Measurements from ENCODE around the gene DTD1.
"Not testable (repeated sequence)": the region's sequence is repeated elsewhere in the genome, so short reads cannot be mapped to it uniquely, and the experiment has no call there.

DTD1 gene

DNA sequence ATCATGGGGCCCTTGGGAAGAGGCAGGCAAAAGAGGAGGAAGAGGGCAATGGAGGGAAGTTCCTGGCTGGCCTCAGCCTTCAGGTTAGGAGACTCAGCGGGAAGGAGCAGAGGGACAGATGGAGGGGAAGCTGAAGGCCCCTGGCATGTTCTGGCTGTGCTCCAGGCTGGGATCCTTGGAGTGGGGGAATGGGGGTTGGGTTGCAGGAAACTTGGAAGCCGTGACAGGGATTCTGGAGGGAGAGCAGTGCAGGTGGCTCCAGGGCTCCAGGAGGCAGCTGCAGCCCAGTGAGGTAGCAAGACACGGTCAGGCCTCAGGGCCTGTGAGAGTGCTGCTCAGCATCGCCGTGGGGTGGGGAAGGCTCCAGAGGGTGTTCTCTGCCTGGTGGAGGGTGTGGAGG is 161.1 kb downstream of the DTD1 start:
- no peak for DNase-seq

GRCh38 chr20:18749528-18749927 is 161.7 kb downstream of the DTD1 start:
- DNase-seq = no peak

GRCh38 chr20:18750735-18751134 is 162.9 kb downstream of the DTD1 start:
- DNase-seq = no peak

DNA sequence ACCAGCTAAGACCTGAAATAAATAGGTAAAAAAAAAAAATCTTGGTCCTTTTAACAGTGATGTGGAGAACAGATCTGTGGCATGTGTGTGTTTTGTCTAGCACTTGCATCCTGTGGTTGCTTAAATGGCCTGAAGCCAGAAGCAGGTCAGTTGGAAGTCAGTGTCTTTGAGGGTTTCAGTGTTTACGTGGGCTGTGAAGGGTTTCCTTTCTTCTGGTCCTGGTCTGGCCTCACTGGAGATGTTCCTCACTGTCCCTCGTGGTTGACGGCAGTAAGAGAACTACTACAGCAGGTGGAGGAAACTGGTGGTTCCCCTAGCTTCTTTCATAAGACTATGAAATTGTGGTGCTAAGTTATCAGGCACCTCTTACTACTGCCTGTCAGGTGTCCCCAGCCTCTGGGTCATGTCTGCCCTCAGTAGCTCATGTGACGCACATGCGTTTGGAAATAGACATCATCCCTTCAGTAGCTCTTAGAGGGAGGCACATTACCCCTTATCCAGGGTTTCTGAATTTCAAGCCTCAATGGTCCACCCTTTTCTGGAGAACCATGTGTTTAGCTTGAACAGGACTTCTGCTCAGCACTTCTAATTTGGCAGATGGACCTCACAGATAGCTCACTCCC is 166.3 kb downstream of the DTD1 start:
- no peak for DNase-seq

DNA sequence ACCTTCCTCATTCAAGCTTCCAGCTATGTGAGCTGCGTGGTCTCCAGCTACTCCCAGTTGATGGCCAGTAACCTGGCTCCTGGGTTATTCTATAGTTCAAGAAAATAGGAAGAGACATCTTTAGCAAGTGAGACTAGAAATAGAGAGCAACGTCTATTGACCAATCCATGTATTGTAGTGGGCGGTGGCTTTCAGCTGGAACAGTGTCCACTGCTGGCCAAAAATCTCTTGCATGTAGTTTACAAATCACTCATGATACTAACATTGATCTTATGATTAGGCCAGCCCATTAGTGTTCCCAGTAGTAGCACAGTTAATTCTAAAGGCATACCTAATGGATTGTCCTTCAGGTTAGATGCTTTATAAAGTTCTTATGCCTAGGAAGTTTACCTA is 166.8 kb downstream of the DTD1 start:
- no peak for DNase-seq

DNA sequence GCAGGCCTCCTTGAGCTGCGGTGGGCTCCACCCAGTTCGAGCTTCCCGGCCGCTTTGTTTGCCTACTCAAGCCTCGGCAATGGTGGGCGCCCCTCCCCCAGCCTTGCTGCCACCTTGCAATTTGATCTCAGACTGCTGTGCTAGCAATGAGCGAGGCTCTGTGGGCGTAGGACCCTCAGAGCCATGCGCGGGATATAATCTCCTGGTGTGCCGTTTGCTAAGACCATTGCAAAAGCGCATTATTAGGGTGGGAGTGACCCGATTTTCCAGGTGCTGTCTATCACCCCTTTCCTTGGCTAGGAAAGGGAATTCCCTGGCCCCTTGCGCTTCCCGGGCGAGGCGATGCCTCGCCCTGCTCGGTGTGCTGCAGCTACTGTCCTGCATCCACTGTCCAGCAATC is 173.0 kb downstream of the DTD1 start:
- DNase-seq = not testable (repeated sequence)

- no peak for DNase-seq
Observed at GRCh38 chr20:18767676-18768075, 179.8 kb downstream of the DTD1 start.

DNA sequence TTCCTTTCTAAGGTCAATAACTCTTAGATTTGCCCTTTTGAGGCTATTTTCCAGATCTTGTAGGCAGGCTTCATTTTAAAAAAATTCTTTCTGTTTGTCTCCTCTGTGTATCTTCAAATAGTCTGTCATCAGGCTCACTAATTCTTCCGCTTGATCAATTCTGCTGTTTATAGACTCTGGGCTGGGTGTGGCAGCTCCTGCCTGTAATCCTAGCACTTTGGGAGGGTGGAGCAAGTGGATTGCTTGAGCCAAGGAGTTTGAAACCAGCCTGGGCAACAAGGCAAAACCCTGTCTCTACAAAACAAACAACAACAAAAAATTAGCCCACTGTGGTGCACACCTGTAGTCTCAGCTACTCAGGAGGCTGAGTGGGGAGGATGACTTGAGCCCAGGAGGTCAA is 185.7 kb downstream of the DTD1 start:
- no peak for DNase-seq

DNA sequence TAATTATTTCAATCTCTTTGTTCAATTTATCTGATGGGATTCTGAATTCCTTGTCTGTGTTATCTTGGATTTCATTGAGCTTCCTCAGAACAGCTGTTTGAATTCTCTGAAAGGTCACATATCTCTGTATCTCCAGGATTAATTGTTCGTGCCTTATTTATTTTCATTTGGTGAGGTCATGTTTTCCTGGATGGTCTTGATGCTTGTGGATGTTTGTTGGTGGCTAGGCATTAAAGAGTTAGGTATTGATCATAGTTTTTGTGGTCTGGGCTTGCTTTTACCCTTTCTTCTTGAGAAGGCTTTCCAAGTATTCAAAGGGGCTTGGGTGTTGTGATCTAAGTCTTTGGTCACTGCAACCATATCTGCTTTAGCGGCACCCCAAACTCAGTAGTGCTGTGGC is 186.4 kb downstream of the DTD1 start:
- no peak for DNase-seq

GRCh38 chr20:18775633-18776032 is 187.8 kb downstream of the DTD1 start:
- no peak for DNase-seq

DNA sequence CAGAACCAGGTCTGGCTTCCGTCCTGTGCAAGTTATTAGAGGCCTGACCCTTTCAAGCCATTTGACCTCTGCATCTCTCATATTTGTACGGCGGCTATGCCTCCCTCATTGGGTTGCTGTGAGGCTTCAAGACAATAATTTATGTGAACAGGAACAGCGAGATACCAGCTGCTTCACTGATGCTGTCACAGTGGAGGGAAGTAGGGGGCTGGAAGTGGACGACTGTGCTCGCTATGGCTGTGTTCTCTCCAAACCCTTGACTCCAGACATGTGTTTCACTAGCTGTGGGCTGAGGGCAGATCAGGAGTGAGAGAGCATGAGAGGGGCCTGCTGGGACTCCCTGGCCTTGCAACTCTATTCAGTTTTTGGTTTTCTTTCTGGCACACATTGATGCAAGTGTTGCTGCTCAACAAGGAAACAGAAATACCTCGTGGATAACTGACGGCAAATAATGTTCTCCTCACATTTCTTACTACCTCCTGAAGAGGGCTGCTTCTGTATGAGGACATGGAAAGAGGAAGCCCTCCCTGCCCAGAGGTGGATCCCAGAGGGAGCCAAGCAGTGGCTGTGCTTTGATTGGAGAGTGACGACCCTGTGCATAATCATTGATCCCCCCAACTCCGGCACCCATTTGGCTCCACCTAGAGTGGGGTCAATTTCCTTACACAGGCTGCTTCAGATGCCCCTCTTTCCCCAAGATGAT is 191.0 kb downstream of the DTD1 start:
- DNase-seq = no peak

GRCh38 chr20:18780385-18781130 is 192.7 kb downstream of the DTD1 start:
- no peak for DNase-seq

DNA sequence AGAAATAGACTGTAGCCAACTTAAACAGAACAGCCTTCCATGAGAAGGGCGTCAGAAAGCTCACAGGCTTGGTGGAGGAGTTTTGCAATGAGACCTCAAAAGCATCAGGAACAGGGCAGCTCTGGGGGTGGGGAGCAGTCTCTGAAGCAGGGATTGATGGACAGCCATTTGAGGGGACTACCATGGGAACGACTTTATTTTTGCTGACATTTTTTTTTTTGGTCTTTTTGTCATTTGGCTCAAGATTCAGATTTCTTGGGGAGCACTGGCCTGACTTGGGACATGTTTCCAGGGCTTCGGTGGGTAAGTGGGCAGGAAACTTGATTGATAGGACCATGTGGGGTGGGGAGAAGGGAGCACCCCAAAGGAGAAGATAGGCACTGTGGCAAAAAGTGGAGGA is 193.7 kb downstream of the DTD1 start:
- no peak for DNase-seq

- no peak for DNase-seq
Observed at GRCh38 chr20:18783385-18783959, 195.6 kb downstream of the DTD1 start.

GRCh38 chr20:18787046-18787445 is 199.2 kb downstream of the DTD1 start:
- DNase-seq = not testable (repeated sequence)

DNA sequence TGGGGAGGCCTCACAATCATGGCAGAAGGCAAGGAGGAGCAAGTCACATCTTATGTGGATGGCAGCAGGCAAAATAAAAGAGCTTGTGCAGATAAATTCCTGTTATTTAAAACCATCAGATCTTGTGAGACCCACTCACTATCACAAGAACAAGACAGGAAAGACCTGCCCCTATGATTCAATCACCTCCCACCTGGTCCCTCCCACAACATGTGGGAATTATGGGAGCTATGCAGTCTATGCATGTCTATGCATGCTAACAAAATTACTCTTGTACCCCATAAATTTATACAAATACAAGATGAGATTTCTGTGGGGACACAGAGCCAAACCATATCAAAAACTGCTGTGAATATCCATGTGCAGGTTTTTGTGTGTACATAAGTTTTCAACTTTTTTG is 200.2 kb downstream of the DTD1 start:
- DNase-seq = no peak

- no peak for DNase-seq
Observed at GRCh38 chr20:18790787-18791186, 202.9 kb downstream of the DTD1 start.

DNA sequence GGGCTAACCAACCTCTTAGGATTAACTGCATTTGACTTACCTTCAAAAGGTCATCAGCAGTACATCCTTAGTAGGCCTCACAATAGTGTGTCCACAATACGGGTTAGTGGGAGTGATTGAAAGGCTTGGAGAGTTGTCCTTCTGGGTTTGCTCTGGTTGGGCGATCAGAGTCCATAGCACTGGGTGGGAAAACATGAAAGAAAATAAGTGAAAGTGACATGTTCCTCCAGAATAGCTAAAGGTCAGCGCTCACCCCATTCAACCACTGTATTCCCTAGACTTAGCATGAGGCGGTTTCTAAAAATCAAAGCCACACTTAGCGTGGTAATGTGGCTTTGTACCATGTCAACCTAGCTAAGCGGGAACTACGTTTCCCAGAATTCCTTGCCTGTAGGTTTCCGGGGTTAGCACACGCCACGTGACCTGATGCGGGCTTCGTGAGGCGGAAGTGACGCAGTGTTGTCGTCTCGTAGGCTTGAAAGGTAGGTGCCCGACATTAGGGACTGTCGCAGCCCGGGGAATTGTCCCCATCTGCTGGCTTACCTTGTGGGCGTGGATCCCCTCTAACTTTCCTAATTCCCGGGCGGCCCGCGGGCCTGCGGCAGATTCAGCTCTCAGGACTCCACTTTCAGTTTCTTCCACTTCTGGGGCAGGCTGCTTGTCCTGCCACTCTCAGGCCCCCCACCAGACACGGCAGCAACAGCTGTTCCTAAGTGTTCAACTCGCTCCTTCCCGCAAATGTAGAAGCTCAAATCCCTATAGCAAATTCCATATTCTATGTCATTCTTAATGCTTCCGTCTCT is 206.0 kb downstream of the DTD1 start:
- DNase-seq = peak; percentile 43

DNA sequence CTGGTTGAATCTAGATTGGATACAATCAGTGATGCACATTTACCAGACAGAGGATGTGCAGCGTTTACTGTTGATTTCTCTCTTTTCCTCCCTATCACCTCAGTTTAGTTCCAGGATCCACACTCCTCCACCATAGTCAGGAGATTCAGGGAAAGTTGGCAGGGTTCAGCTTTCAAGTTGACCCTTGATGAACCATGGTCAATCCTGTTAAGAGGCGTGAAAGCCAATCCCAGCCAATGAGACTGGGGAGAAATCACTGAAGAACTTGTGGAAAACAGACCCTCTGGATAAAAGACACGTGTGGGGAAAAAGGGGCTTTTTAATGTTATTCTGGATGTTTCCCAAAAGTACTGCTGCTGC is 206.6 kb downstream of the DTD1 start:
- DNase-seq = no peak

- DNase-seq = no peak
Observed at GRCh38 chr20:18795366-18795765, 207.5 kb downstream of the DTD1 start.

DNA sequence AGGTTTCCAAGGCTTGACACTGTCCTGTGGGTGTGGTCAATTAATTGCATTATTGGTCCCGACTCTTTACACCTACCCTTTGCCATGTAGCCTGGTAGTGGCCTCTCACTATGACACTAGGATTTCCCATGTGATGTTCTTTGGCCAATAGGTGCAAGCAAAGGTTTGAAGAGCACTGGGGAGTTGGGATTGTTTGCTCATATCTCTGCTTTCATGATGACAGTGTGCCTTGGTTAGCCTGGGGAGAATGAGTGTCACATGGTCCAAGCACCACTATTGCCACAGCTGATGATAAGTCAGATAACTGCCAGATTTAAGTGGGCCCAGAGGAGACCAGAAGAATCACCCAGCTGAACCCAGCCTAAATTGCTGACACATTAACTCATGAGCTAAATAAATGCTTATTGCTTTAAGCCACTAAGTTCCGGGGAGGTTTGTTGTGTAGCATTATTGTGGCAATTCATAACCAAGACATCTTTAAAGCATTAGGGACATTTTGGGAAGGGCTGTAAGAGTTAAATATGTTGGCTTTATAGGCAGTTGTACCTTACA is 208.5 kb downstream of the DTD1 start:
- no peak for DNase-seq

DNA sequence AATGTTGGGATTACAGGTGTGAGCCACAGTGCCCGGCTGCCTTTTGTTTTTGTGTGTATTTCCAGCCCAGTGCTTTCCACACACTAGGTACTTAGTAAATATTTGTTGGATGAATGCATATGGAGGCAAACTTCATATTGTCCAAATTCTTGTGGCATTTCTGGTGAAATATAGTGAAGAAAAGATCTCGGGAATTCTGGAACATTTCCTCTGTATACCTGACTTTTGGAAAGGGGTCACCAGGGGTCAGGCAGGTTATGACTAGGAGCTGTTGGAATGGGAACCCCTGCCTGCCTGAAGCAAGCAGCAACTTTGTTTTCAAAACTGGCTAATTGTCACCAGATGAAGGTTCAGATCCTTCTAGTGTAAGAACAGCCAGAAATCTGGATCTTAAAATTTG is 213.7 kb downstream of the DTD1 start:
- no peak for DNase-seq

Measured in 8988T (cell line).